ENCODE measurements around the gene MAOB. TPM values are rescaled to one million over a fixed set of nuclear protein-coding genes. Genes with fewer than 3 reads are reported as not detected.

The MAOB gene
- polyA plus RNA-seq, 2 donors = 1.6 to 7.5 TPM

DNA sequence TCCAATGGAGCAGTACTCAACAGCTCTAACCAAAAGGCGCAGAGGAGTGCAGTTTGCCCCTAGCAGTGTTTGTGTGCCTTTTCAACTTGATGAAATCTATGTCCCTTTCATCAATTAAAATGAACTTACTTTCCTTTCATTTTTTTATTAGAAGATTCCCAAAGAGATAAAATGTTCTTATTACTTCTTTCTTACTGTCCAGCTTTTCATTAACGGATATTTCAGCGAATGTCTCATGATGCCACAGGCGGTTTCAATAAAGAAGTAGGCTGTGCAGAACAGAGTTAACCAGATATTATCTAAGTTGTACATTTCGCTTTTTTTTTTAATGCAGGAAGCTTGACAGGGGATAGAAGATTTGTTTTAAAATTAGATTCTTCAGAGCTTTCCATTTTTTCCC, 3.4 kb upstream of the MAOB start:
- no peak overlapping the region for H3K4me3 ChIP-seq (ENCODE audit: low read depth in 1 of 2, low read length in 2 of 2)
- H3K9me3 ChIP-seq (ENCODE audit: control insufficient read depth in 2 of 2, insufficient read depth in 1 of 2, low read depth in 1 of 2, low read length in 1 of 2) = no peaks in the 10 kb centered on the region
- WGBS, 2 donors = 65 to 90% methylated on average over 5 of the region's 5 CpGs
- peaks cover 0 to 2% of the 10 kb centered on the region in 2 donors for H3K4me1 ChIP-seq (ENCODE audit: control insufficient read depth in 2 of 2, insufficient read depth in 2 of 2, low read length in 1 of 2)
- no peaks in the 10 kb centered on the region for H3K27me3 ChIP-seq (ENCODE audit: control insufficient read depth in 1 of 2, insufficient read depth in 2 of 2, low read length in 2 of 2)
- no peaks in the 10 kb centered on the region for H3K36me3 ChIP-seq (ENCODE audit: control insufficient read depth in 2 of 2, insufficient read depth in 2 of 2, low read length in 1 of 2)
- no peak overlapping the region for H3K27ac ChIP-seq (ENCODE audit: low read depth in 2 of 2, low read length in 1 of 2)

DNA sequence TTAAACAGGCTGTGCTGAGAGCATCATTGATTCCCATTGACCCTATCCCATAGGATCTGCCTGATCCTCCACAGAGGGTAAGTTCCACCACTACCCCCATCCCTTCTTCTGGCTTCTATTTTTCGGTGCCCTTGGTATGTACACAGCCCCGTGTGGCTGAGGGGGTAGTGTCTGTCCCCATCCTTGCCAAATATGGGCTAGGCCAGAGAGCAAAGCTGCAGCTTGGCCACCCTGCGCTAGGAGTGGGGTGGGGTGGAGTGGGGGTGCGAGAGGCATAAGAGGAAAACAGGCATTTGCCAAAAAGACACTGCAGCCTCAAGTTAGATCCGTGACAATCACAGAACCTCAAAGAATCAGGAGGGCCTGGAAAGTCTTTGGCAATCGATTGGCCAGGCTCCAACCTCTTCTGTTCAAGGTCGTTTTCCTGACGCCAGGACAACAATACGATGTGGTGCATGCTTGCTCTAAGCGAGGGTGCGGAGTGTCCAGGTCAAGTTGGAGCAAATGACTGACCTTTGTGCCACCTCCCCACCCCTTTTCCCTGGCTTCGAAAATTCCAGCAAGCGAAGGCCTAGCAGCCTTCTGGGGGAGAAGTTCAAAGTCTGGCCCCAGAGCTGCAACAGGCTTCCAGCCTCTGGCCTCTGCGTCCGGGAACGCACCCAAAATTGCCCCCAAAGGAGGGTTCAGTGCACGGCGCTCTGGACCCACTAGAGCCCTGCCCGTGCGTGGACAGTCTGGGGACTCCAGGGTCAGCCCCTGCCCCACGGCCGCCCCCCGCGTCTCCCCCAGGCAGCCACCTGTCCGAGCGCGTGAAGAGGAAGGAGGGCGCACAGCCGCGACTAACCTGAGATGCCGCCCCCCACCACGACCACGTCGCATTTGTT, 598 bp downstream of the MAOB start:
- Histone ChIP-seq H3K27me3 (ENCODE audit: control insufficient read depth in 1 of 2, insufficient read depth in 2 of 2, low read length in 2 of 2) (peaks cover 0 to 6% of the 10 kb centered on the region in 2 donors), H3K27ac (ENCODE audit: low read depth in 2 of 2, low read length in 1 of 2) (peak overlapping the region; percentile 27 to 30), H3K4me3 (ENCODE audit: low read depth in 1 of 2, low read length in 2 of 2) (peak overlapping the region; percentile 25 to 50), H3K36me3 (ENCODE audit: control insufficient read depth in 2 of 2, insufficient read depth in 2 of 2, low read length in 1 of 2) (no peaks in the 10 kb centered on the region), H3K4me1 (ENCODE audit: control insufficient read depth in 2 of 2, insufficient read depth in 2 of 2, low read length in 1 of 2) (peaks cover 0 to 2% of the 10 kb centered on the region in 2 donors), H3K9me3 (ENCODE audit: control insufficient read depth in 2 of 2, insufficient read depth in 1 of 2, low read depth in 1 of 2, low read length in 1 of 2) (no peaks in the 10 kb centered on the region)
- 18 to 41% methylated on average over 25 to 34 of the region's 34 CpGs for WGBS, 2 donors

DNA sequence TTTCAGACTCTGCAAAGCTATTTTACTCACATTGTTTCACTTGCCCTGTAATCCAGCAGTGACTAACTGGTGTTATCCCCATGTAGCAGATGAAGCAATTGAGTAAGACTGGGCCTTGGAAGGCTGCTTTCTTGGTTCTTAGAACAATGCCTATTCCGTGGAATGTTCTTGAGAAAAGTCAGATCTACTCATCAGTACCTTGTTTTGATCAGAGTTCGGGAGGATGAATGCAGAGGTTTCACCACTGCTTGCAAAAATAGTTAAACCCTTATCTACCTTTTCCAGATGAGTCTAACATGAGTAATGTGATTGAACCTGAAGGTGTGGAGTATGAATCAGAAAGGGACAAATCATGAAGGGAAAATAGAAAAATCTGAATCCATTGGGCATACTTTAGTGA, 1.8 kb downstream of the MAOB start:
- Histone ChIP-seq H3K27me3 (ENCODE audit: control insufficient read depth in 1 of 2, insufficient read depth in 2 of 2, low read length in 2 of 2) (peaks cover 0 to 6% of the 10 kb centered on the region in 2 donors), H3K9me3 (ENCODE audit: control insufficient read depth in 2 of 2, insufficient read depth in 1 of 2, low read depth in 1 of 2, low read length in 1 of 2) (no peaks in the 10 kb centered on the region), H3K27ac (ENCODE audit: low read depth in 2 of 2, low read length in 1 of 2) (no peak overlapping the region), H3K4me1 (ENCODE audit: control insufficient read depth in 2 of 2, insufficient read depth in 2 of 2, low read length in 1 of 2) (peaks cover 0 to 2% of the 10 kb centered on the region in 2 donors), H3K4me3 (ENCODE audit: low read depth in 1 of 2, low read length in 2 of 2) (no peak overlapping the region), H3K36me3 (ENCODE audit: control insufficient read depth in 2 of 2, insufficient read depth in 2 of 2, low read length in 1 of 2) (no peaks in the 10 kb centered on the region)
- WGBS, 2 donors = 45 to 65% methylated on average over 2 of the region's 2 CpGs

DNA sequence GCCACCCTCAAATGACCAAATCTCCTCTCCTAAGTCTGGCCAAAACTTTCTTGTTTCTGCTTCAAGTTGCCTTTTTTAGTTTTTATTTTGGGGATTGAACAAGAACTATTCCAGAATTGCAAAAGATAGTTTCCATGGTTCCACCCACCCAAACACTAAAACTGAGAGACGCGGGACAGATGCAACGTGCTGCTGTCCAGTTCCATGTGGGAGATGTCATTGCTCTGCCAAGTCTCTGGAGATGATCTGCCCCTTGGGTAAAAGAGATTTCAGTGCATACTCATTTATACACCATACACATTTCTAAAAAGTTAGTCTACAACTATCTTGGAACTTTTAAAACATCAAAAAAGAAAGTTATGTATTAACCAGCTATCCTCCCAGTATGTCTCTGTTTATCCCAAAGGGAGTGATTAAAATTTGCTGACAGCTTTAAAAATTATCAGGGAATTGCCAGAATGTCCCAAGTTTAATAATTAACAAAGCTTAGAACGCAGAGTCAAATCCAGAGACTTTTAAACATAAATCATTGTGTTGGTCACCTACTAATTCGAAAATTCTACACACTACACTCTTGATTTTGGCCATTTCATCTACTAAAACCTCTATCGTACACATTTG, 3.2 kb downstream of the MAOB start:
- no peak overlapping the region for H3K4me3 ChIP-seq (ENCODE audit: low read depth in 1 of 2, low read length in 2 of 2)
- H3K4me1 ChIP-seq (ENCODE audit: control insufficient read depth in 2 of 2, insufficient read depth in 2 of 2, low read length in 1 of 2) = peaks cover 0 to 2% of the 10 kb centered on the region in 2 donors
- no peak overlapping the region for H3K27ac ChIP-seq (ENCODE audit: low read depth in 2 of 2, low read length in 1 of 2)
- WGBS, 2 donors = 58 to 60% methylated on average over 6 of the region's 6 CpGs
- peaks cover 0 to 6% of the 10 kb centered on the region in 2 donors for H3K27me3 ChIP-seq (ENCODE audit: control insufficient read depth in 1 of 2, insufficient read depth in 2 of 2, low read length in 2 of 2)
- H3K36me3 ChIP-seq (ENCODE audit: control insufficient read depth in 2 of 2, insufficient read depth in 2 of 2, low read length in 1 of 2) = no peaks in the 10 kb centered on the region
- no peaks in the 10 kb centered on the region for H3K9me3 ChIP-seq (ENCODE audit: control insufficient read depth in 2 of 2, insufficient read depth in 1 of 2, low read depth in 1 of 2, low read length in 1 of 2)

DNA sequence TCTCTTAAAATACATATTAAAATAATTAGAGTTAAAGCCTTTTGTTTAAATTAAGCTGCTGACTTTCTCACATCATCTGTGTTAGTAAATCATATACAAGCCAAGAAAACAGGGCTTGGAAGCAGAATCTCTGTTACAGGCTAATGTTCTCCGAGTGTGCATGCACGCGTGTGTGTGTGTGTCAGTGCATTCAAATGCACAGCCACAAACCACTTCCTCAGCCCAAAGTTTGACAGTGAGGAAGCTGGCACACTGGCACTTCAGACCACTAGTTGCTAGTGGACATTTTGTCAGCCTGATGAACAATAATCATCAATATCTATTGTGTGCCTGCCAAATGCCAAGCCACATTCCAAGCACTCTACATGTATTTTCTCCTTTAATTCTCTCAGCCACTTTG, 5.6 kb downstream of the MAOB start:
- no peaks in the 10 kb centered on the region for H3K4me1 ChIP-seq (ENCODE audit: control insufficient read depth in 2 of 2, insufficient read depth in 2 of 2, low read length in 1 of 2)
- WGBS, 2 donors = 66 to 74% methylated on average over 3 of the region's 3 CpGs
- H3K27me3 ChIP-seq (ENCODE audit: control insufficient read depth in 1 of 2, insufficient read depth in 2 of 2, low read length in 2 of 2) = peaks cover 0 to 6% of the 10 kb centered on the region in 2 donors
- no peaks in the 10 kb centered on the region for H3K9me3 ChIP-seq (ENCODE audit: control insufficient read depth in 2 of 2, insufficient read depth in 1 of 2, low read depth in 1 of 2, low read length in 1 of 2)
- H3K27ac ChIP-seq (ENCODE audit: low read depth in 2 of 2, low read length in 1 of 2) = no peak overlapping the region
- no peaks in the 10 kb centered on the region for H3K36me3 ChIP-seq (ENCODE audit: control insufficient read depth in 2 of 2, insufficient read depth in 2 of 2, low read length in 1 of 2)
- no peak overlapping the region for H3K4me3 ChIP-seq (ENCODE audit: low read depth in 1 of 2, low read length in 2 of 2)

DNA sequence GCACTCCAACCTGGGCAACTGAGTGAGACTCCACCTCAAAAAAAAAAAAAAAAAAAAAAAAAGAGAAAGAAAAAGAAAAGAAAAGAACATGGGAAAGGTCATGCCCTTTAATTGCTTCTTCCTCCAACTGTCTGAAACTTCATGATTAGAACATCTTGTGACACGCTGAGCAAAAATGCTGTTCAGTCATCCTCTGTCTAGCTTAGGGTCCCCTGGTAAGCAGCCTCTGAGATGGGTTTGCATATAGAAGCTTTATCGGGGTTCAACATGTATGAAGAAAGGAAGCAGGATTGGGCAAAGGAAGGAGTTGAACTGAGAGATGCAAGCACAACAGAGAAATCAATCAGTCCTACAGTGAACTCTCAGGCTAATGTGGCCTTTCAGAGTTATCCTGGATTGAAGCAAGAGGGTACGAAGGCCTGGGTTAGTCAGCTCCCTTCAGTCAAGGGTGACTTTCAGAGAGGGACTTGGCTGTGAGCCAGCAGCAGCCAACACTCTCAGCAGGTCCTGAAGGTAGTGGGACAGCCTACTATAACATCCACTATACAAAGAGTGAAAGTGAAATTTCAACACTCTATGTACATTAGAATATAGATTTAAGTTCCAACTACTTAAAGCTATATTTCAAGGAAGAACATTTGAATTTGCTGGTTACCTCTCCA, 11.4 kb downstream of the MAOB start:
- H3K4me3 ChIP-seq (ENCODE audit: low read depth in 1 of 2, low read length in 2 of 2) = no peak overlapping the region
- WGBS, 2 donors = 83 to 84% methylated on average over 3 of the region's 3 CpGs

DNA sequence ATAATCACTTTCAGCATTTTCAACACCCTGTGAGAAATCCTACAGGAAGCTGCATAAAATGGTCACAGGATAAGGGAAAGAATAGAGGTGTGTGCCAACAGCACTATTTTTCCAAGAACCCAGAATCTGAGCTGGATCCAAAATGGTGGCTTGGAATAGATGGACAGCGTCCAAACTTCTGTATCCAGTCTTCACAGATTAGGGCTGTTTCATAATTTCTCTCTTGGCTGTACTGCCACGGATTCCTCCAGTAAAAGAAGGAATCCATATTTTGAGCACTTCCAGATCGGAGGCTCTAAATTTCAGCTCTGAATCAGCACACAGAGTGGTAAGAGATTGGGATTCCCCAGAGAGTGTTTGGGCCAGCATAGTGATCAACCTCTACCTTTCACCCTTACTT, 12.2 kb downstream of the MAOB start:
- no peaks in the 10 kb centered on the region for H3K4me1 ChIP-seq (ENCODE audit: control insufficient read depth in 2 of 2, insufficient read depth in 2 of 2, low read length in 1 of 2)
- no peaks in the 10 kb centered on the region for H3K36me3 ChIP-seq (ENCODE audit: control insufficient read depth in 2 of 2, insufficient read depth in 2 of 2, low read length in 1 of 2)
- no peaks in the 10 kb centered on the region for H3K27me3 ChIP-seq (ENCODE audit: control insufficient read depth in 1 of 2, insufficient read depth in 2 of 2, low read length in 2 of 2)
- no peak overlapping the region for H3K27ac ChIP-seq (ENCODE audit: low read depth in 2 of 2, low read length in 1 of 2)
- WGBS, 2 donors = 60 to 89% methylated on average over 3 of the region's 3 CpGs
- no peaks in the 10 kb centered on the region for H3K9me3 ChIP-seq (ENCODE audit: control insufficient read depth in 2 of 2, insufficient read depth in 1 of 2, low read depth in 1 of 2, low read length in 1 of 2)
- no peak overlapping the region for H3K4me3 ChIP-seq (ENCODE audit: low read depth in 1 of 2, low read length in 2 of 2)

More for the DNA sequence above, 11.4 kb downstream of the MAOB start:
- Histone ChIP-seq H3K4me1 (ENCODE audit: control insufficient read depth in 2 of 2, insufficient read depth in 2 of 2, low read length in 1 of 2) (no peaks in the 10 kb centered on the region), H3K27me3 (ENCODE audit: control insufficient read depth in 1 of 2, insufficient read depth in 2 of 2, low read length in 2 of 2) (no peaks in the 10 kb centered on the region), H3K9me3 (ENCODE audit: control insufficient read depth in 2 of 2, insufficient read depth in 1 of 2, low read depth in 1 of 2, low read length in 1 of 2) (no peaks in the 10 kb centered on the region), H3K36me3 (ENCODE audit: control insufficient read depth in 2 of 2, insufficient read depth in 2 of 2, low read length in 1 of 2) (no peaks in the 10 kb centered on the region), H3K27ac (ENCODE audit: low read depth in 2 of 2, low read length in 1 of 2) (no peak overlapping the region)

DNA sequence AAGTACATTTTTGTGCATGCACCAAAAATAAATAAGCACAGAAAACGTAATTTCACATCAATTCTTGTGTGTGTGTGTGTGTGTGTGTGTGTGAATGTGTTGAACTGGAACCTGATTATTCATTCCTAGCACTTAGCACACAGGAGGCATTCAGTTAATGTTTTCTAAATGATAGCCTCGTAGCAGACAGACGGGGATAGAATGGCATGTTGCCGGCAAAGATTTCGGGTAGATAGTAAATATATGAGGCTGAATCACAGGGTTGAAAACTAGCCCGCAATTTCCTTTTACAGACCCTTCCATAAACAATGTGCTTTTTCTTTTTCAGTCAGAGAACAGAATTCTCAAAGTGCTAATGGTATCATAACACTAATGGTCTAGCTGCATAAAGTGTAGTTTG, 13.5 kb downstream of the MAOB start:
- WGBS, 2 donors = 64 to 65% methylated on average over 6 of the region's 6 CpGs
- Histone ChIP-seq H3K36me3 (ENCODE audit: control insufficient read depth in 2 of 2, insufficient read depth in 2 of 2, low read length in 1 of 2) (no peaks in the 10 kb centered on the region), H3K4me1 (ENCODE audit: control insufficient read depth in 2 of 2, insufficient read depth in 2 of 2, low read length in 1 of 2) (no peaks in the 10 kb centered on the region), H3K27me3 (ENCODE audit: control insufficient read depth in 1 of 2, insufficient read depth in 2 of 2, low read length in 2 of 2) (no peaks in the 10 kb centered on the region), H3K4me3 (ENCODE audit: low read depth in 1 of 2, low read length in 2 of 2) (no peak overlapping the region), H3K9me3 (ENCODE audit: control insufficient read depth in 2 of 2, insufficient read depth in 1 of 2, low read depth in 1 of 2, low read length in 1 of 2) (no peaks in the 10 kb centered on the region), H3K27ac (ENCODE audit: low read depth in 2 of 2, low read length in 1 of 2) (no peak overlapping the region)

DNA sequence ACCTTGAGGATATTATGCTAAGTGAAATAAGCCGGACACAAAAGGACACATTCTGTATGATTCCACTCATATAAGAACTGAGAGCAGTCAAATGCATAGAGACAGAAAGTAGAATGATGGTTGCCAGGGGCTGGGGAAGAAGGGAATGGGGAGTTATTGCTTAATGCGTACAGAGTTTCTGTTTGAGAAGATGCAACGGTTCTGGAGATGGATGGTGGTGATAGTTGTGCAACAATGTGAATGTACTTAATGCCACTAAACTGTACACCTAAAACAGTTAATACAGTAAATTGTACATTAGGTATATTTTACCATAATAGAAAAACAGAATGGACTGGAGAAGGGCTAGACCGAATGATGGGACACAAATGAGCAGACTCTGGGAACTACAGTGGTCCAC, 15.8 kb downstream of the MAOB start:
- H3K27me3 ChIP-seq (ENCODE audit: control insufficient read depth in 1 of 2, insufficient read depth in 2 of 2, low read length in 2 of 2) = no peaks in the 10 kb centered on the region
- no peaks in the 10 kb centered on the region for H3K9me3 ChIP-seq (ENCODE audit: control insufficient read depth in 2 of 2, insufficient read depth in 1 of 2, low read depth in 1 of 2, low read length in 1 of 2)
- no peak overlapping the region for H3K27ac ChIP-seq (ENCODE audit: low read depth in 2 of 2, low read length in 1 of 2)
- H3K36me3 ChIP-seq (ENCODE audit: control insufficient read depth in 2 of 2, insufficient read depth in 2 of 2, low read length in 1 of 2) = no peaks in the 10 kb centered on the region
- no peaks in the 10 kb centered on the region for H3K4me1 ChIP-seq (ENCODE audit: control insufficient read depth in 2 of 2, insufficient read depth in 2 of 2, low read length in 1 of 2)
- H3K4me3 ChIP-seq (ENCODE audit: low read depth in 1 of 2, low read length in 2 of 2) = no peak overlapping the region
- 85 to 87% methylated on average over 4 of the region's 4 CpGs for WGBS, 2 donors
